GM20000 (cell line): ENCODE results near the gene FKBP10.
"Not testable (repeated sequence)": the region's sequence is repeated elsewhere in the genome, so short reads cannot be mapped to it uniquely, and the experiment has no call there.

Source experiments
- DNase-seq: peaks from one replicate; pipeline ENCODE4 v3.0.0; 2012; ENCODE audit warnings: low spot score
- TF ChIP-seq, protein P1 (sequence below): IDR thresholded peaks from 2 replicates; pipeline ENCODE4 v1.5.1; 2012; ENCODE audit warnings: mild to moderate bottlenecking, control low read depth; ENCODE audit errors: extremely low read depth, missing control alignments

FKBP10 gene

DNA sequence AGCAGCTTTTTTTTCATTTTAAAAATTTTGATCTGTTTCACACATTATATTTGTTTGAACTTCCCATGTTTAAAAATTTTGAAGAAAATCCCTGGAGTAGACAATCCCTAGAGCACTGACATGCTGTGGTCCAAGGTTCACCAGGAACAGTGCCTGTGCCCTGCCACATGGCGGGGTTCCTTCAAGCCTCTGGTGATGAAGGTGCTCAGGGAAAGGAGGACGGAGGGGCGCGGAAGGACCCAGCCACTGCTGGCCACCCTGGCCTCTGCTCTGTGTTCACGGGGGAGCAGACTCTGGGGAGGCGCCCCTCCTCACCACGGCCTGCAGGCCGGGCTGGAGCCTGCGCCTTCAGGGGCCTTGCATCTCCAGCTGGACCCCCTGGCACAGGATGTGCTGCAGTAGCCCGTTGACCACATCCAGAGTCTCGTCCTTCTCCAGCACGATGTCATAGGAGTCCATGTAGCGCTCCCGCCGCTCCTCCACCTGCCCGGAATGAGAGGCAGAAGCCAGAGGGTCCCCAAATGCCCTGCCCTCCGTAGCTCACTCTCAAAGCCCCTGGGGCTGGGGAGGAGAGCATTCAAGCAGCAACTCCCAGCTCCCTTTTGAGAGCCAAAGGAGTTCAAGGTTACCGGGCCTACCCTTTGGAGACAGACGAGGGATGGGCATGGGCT, 12.5 kb downstream of the FKBP10 start:
- TF ChIP-seq, protein P1, sequence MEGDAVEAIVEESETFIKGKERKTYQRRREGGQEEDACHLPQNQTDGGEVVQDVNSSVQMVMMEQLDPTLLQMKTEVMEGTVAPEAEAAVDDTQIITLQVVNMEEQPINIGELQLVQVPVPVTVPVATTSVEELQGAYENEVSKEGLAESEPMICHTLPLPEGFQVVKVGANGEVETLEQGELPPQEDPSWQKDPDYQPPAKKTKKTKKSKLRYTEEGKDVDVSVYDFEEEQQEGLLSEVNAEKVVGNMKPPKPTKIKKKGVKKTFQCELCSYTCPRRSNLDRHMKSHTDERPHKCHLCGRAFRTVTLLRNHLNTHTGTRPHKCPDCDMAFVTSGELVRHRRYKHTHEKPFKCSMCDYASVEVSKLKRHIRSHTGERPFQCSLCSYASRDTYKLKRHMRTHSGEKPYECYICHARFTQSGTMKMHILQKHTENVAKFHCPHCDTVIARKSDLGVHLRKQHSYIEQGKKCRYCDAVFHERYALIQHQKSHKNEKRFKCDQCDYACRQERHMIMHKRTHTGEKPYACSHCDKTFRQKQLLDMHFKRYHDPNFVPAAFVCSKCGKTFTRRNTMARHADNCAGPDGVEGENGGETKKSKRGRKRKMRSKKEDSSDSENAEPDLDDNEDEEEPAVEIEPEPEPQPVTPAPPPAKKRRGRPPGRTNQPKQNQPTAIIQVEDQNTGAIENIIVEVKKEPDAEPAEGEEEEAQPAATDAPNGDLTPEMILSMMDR, result no peak
- DNase-seq, result no peak

DNA sequence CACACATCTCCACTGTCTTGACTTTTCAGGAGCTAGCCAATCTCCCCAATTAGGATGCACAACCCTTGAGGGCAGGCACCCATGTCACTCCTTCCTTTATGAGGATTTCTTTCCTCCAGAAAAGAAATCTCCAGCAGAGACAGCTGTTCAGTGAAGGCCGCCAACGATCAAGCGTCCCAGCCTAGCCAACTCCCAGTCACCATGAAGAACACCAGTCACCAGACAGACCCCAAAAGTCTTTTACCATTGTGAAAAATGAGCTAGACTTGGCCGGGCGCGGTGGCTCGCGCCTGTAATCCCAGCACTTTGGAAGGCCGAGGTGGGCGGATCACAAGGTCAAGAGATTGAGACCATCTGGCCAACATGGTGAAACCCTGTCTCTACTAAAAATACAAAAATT, 17.2 kb downstream of the FKBP10 start:
- not testable (repeated sequence) for DNase-seq

DNA sequence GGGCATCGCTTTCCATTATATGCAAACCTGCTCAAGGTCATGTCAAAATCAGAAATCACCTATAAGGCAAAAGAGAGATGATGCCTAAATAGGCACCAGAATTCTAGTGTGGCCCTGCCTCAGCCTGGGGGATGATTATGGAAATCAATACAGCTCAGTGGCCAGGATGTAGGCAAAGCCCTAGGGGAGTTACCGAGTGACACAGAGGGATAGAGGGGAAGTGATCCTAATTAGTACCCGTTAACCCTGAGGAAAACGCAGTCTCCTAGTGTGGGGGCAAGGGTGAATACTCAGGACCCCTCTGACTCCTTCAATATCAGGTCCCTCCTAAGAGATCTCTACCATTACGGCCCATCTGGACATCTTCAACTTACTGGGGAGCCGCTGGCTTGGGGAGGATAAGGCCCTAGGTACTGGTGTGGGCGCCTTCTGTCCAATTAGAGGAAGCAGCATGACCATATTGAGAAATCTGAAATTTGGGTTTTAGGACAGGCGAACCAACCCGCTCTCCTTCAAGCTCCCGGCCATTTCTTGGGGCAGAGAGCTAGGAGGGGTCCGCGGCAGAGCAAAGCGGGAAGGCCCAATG, 22.5 kb downstream of the FKBP10 start:
- TF ChIP-seq, protein P1, result no peak
- DNase-seq, result peak; percentile 72

DNA sequence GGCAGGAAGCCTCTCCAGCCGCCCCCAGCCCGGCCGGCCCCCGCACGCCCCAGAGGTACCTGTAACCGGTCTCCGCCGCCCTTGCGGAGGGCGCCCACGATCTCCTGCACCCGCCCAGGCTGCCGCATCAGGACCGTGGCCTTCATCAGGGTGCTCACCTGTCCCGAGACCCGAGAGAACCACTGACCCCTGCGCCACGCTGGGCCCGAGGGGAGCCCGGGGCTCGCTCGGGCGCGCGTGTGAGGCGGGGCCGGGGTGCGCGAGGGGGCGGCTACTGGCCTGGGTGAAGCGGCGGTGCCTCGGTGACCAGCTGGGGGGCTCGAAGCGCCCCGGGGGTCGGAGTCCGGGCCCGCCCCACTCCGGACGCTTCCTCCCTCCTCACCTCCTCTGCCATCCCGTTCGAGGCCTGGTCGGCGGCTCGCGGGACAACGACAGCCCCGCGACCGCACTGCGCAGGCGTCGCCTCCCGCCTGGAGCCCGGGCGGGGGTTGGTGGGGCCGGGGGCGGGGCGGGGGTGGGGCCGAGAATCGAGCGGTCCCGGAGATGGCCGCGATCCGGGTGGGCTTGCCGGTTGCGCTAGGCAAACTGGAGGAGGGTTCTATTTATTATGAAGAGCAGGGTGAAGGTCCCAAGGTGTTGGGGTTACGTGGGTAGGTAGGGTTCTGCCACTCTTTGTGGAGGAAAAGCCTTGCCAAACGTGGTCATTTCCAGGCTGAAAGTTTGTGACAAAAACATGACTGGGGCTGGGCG, 23.2 kb downstream of the FKBP10 start, which contains the start of gene NT5C3B:
Gene NT5C3B, minus strand, starts transcription at position 433 of the 750 bp plus-strand sequence. Its CDS starts 39 bp downstream, at position 394.
- peak; percentile 92 for DNase-seq
- TF ChIP-seq, protein P1, result no peak

DNA sequence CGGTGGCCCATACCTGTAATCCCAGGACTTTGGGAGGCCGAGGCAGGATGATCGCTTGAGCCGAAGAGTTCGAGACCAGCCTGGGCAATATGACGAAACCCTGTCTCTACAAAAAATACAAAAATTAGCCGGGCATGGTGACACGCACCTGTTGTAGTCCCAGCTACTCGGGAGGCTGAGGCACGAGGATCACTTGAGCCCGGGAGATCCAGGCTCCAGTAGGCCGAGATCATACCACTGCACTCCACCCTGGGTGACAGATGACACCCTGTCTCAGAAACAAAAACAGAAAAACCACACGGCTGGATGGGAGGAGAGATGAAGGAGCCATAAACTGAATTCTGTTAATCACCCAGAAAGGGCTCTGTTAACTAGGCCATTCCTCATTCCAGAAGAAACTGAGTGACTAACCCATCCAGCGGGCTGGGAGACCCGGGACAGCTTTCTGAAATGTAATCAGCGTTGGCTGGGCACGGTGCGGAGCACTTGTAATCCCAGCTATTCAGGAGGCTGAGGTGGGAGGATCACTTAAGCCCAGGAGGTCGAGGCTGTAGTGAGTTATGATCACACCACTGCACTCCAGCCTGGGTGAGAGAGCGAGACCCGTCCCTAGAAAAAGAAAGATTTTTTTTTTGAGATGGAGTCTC, 23.9 kb downstream of the FKBP10 start:
- TF ChIP-seq, protein P1, result no peak
- DNase-seq, result no peak

DNA sequence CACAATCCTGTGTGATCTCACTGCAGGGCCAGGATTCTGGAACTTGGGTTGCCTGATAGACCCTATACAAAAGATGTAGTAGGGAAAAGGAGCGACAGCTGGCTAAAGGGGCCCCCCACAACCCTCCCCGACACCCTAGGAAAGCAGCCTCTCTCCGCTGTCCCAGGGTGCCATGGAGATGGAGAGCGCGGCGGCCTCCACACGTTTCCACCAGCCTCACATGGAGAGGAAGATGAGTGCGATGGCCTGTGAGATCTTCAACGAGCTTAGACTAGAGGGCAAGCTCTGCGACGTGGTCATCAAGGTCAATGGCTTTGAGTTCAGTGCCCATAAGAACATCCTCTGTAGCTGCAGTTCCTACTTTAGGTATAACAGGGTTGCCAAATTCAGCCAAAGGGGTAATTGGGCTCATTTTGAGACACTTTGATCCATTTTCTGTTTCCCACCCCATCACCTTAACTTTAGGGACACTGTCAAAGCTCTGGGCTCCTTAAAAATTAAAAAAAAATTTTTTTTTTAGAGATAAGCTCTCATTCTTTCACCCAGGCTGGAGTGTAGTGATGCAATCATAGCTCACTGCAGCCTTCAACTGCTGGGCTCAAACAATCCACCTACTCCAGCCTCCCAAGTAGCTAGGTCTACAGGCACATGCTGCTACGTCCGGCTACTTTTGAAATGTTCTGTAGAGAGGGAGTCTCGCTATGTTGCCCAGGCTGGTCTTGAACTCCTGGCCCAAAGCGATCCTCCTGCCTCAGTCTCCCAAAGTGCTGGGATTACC, 25.1 kb downstream of the FKBP10 start, which contains the start of gene KLHL10:
Gene KLHL10, plus strand, starts transcription at position 65 of the 778 bp plus-strand sequence. Its CDS starts 108 bp downstream, at position 173.
- TF ChIP-seq, protein P1, result no peak
- DNase-seq, result no peak

DNA sequence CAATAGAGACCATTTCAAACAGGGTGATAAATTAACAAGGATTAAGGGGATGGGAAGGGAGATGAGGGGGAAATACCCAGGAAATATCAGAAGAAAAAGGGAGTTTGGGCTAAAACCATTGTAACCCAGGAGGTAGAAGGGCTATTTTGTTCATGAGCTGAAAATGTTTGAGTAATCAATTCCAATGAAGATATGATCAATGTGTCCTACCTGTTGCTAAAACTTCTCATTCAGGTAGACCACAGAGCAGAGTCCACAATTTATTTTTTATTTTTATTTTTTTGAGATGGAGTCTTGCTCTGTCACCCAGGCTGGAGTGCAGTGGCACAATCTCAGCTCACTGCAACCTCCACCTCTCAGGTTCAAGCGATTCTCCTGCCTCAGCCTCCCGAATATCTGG, 26.6 kb downstream of the FKBP10 start:
- not testable (repeated sequence) for DNase-seq

DNA sequence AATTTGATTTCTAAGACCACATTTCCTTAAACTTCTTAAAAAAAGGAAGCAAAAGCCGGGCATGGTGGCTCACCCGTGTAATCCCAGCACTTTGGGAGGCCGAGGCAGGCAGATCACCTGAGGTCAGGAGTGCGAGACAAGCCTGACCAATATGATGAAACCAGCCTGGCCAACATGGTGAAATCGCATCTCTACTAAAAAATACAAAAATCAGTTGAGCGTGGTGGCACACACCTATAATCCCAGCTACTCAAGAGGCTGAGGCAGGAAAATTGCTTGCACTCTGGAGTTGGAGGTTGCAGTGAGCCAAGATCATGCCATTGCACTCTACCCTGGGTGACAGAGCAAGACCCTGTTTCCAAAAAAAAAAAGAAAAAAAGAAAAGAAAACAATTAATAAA, 28.0 kb downstream of the FKBP10 start:
- not testable (repeated sequence) for DNase-seq
